ENCODE results near the gene CCL1.

DNA sequence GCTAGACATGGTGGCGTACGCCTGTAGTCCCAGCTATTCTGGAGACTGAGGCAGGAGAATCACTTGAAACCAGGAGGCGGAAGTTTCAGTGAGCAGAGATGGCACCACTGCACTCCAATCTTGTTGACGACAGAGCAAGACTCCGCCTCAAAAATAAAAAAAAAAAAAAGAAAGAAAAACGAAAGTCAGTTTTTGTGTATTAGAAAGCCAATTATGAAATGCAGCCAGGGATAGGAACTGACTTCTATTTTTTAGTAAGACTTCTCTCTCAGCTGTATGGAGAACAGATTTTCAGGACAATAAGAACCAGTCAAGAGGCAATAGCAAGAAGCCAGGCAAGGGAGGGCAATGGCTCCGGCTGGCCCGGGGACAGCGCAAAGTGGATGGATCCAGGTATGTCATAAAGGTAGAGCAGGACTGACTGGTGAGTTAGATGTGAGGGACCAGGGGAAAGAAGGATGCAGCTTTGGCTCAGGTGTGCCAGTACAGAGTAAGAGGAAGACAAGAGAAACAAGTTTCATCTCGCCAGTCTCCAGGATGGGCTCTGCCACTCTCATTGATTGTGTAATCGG, 12.5 kb upstream of the CCL1 start:
- TF ChIP-seq GATA2 (IDR thresholded peaks at IDR 0.05; ENCODE audit: low read depth, low read length) (no peak), GATA3 (IDR thresholded peaks at IDR 0.05; ENCODE audit: low read depth, low read length) (no peak)

Data from SH-SY5Y (cell line).